Activated naive CD4-positive, alpha-beta T cell treated with anti-CD3 and anti-CD28 coated beads, Interleukin-2, amount 10 ng/mL, durations not matched to agents 5 hours and 36 hours (primary cell): ENCODE measurements around the gene PIGS. TPM values are rescaled to one million over a fixed set of nuclear protein-coding genes. Genes with fewer than 3 reads are reported as not detected.

Experiments used
- total RNA-seq, 2 experiments: library from RNA; stranded (reverse); gene quantifications; one replicate each; pipeline ENCODE4 v1.2.3, GENCODE V29; 2021

Gene PIGS
- total RNA-seq: 10 to 100 TPM; 57.2 to 59.1 TPM

DNA sequence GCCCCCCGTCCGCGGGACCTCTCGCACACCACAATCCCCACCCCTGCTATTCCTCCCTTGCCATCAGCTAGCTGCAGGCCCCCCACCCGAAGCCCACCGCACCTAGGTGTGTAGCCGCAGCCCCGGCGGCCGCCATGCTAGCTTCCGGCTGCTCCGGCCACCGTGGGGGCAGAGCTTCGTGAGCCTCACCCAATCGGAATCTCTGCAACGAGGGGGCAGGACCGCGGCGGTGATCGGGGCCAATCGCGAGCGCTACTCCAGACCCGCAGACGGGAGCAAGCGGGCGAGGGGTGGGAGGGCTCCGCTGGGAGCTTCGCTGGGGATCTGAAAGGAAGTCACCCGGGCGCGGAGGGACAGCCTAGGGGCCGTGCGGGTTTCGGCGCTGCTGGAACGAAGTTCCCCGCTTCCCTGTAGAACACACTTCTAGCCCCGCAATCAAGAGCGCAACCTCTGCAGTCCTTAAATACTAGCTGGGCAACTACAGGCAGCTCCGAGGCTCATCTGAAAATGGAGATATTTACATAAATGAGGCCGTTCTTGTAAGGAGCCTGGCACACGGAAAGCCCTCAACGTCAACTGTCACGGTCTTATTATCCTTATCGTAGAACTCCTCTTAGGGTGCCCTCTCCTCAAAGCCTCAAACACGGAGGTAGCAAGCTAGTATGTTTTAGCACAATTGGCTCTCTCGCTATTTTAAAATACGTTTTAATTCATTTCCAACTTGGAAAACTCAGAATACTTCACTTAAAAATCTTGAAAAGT lies at the start of gene PIGS:
Gene PIGS, minus strand, starts transcription at position 164 of the 762 bp plus-strand sequence. Its CDS starts 28 bp downstream, at position 136.

DNA sequence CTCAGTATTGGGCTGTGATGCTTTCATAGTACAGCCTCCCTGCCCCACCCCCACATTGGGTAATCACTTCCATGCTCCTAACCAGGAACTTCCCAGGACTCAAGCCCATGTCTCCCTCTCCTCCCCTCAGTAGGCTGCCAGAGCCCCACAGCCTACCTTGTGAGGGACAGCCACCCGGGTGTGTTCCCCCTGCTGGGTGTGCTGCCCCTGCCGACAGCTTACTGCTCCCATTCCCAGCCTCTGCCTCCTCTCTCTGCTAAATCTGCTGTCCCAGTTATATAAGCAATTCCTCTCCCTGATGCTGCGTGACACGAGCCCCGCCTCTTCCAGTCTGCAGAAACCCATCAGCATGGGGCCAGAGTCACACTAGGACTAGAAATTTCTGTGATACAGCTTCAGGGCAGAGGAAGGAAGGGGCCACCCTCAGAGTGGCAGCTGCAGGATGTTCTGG lies 42.6 kb upstream of the PIGS start, which contains the start of gene RSKR:
Gene RSKR, minus strand, starts transcription at position 255 of the 451 bp plus-strand sequence. Its CDS starts 24 bp downstream, at position 231.

DNA sequence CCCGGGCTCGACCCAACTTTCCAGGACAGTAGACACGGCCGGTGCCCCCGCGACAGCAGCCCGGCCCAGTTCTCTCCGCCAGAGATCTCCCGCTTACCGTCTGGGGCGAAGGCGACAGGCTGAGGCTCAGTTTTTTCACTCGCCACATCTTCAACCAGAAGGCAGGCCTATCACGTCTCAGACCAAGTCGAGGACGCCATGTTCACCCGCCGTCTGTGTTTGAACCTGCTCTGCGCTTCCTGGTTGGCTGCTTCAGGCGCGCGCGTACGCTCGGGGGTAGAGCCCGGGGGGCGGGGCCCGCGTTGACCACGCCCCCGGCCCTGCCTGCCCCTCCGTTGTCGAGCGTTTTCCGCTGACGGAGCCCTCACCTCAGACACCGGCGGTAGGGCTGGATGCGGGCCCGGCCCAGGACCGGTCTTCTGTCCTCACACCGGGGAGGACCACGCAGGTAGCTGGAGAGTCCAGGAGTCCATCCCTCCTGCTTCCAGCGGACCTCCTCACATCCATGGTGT lies 27.5 kb upstream of the PIGS start, which contains the start of gene SPAG5:
Gene SPAG5, minus strand, starts transcription at position 227 of the 512 bp plus-strand sequence. Its CDS starts 79 bp downstream, at position 148.

DNA sequence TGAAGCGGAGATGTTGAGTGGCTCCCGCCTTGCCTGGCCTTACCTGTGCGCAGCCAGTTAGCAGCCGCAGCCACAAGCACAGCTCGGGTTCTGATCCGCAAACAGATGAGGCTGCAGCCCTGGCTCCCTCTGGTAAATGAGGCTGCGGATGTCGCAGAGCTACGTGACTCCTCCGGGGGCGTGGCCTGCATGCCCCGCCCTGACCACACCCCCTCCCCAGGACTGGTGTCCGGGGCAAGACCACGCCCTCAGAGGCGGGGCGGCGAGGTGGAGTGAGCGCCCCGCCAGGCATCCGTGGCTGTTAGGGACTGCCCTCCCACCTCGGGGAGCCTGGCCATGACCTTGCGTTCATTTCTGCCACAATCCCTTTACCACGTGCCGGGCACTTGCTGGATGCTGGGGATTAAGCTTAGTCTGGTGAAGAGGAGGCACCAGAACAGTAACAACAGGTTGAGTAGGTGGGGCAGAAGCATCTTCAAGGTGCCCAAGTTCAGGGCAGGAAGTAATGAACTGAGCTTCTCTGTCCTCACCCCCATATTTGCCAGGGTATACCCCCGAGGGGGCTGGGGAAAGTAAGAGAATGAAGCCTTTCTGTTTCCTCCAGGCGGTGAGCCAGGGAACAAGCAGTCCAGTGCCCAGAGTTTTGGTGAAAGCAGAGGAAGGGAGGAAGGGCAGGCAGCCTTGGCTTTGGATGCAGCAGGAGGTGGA lies 5.6 kb upstream of the PIGS start, which contains the start of gene ALDOC:
Gene ALDOC, minus strand, starts transcription at position 138 of the 708 bp plus-strand sequence. CDS start 1,363 bp downstream, outside the sequence.

DNA sequence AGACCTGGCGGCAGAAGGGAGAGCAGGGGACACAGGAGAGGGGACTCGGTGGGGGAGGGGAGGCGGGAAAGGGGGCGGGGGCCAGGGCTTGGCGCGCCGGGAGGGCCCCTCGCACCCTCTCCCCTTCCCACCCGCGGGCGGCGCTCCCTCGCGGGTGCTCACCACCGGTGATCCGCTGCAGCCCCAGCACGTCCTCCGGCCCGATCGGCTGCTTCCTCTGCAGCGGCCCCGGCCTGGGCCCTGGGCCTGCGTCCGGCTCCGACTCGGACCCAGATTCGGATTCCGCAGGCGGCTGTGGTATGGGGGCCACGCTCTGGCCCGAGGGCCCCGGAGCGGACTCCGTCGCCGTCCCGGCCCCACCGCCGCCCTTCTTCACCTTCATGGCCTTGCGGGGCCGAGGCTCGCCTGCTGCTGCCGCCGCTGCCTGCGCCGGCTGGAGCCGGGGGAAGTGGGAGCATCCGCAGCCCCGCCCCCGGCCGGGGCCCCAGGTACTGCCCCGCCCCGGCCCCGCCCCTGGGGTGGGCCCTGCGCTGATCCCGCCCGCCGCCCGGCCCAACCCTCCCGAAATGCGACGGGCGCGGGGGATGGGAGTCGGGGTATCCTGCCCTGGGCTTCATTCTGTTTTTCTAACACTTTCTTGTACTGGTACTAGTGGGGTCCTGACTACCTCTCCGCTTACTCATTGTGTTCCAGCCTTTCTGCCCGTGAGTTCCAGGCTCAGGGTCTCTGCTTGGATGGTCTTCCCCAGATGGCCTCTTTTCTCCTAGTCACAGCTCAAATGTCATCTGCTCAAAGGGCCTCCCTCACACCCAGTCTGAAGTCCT lies 18.9 kb downstream of the PIGS start, which contains the start of gene UNC119:
Gene UNC119, minus strand, starts transcription at position 449 of the 824 bp plus-strand sequence. Its CDS starts 67 bp downstream, at position 382.

DNA sequence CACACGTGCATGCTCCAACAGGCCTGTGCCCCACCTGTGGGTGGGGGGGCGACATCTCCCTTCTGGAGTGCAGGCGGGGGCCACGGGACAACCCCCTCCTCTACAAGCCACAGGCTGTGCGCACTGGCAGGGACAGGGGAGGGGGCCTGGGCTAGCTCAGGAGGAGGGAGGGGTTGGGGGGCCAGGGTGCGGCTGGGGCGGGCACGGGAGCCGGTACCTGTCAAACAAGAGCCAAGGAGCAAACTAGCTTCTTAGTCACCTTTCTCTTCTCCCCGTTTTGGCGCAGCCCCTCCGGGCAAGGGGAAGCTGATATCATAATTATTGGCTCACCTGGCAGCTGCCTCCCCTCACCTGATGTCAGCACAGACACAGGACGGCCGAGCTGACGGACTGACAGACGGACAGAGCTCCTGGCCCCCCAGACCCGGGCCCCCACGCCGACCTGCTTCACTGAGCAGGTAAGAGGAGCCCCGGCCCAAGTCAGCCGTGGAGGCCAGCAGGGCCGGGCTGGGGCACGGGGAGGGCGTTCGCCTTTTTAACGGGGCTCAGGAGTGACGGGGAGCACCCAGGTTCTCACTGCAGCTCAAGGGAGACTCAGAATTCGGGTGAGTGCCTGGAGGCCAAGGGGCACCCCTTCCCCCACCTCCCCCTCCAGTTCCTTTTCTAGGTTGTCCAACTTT lies 65.2 kb downstream of the PIGS start, which contains the start of gene FOXN1:
Gene FOXN1, plus strand, starts transcription at position 363 of the 680 bp plus-strand sequence. CDS start 17,622 bp downstream, outside the sequence.

Other genes starting within 250 kb of the PIGS start
- gene IFT20, start 236.1 kb downstream of the PIGS start, total RNA-seq: 10 to 100 TPM; 25.9 to 26.0 TPM
- gene TNFAIP1, start 235.8 kb downstream of the PIGS start, total RNA-seq: 10 to 100 TPM; 21.5 to 22.0 TPM
- 10 to 100 TPM; 48.6 to 48.9 TPM for gene POLDIP2, start 214.0 kb downstream of the PIGS start, total RNA-seq
- gene SEBOX, start 206.3 kb downstream of the PIGS start, total RNA-seq: not detected
- gene VTN, start 201.2 kb downstream of the PIGS start, total RNA-seq: under 1 TPM in 1 of 2 experiments, not detected in 1; 0.14 TPM
- gene SARM1, start 199.8 kb downstream of the PIGS start, total RNA-seq: 10 to 100 TPM; 17.1 to 21.7 TPM
- gene SLC46A1, start 165.3 kb downstream of the PIGS start, total RNA-seq: 1 to 10 TPM; 1.3 to 2.2 TPM
- gene SLC13A2, start 97.9 kb downstream of the PIGS start, total RNA-seq: not detected
- not detected for gene FOXN1, start 65.2 kb downstream of the PIGS start, total RNA-seq
- 10 to 100 TPM; 54.4 to 54.5 TPM for gene UNC119, start 18.9 kb downstream of the PIGS start, total RNA-seq
- 100 to 1,000 TPM; 147 to 148 TPM for gene ALDOC, start 5.4 kb upstream of the PIGS start, total RNA-seq
- gene SPAG5, start 27.5 kb upstream of the PIGS start, total RNA-seq: 10 to 100 TPM; 92.3 to 93.3 TPM
- gene RSKR, start 42.7 kb upstream of the PIGS start, total RNA-seq: 10 to 100 TPM; 18.3 to 19.2 TPM
- gene BLTP2, start 73.6 kb upstream of the PIGS start, total RNA-seq: 100 to 1,000 TPM; 115 to 126 TPM
- gene SDF2, start 90.4 kb upstream of the PIGS start, total RNA-seq: 10 to 100 TPM; 42.3 to 43.1 TPM
- gene SUPT6H, start 90.7 kb upstream of the PIGS start, total RNA-seq: 10 to 100 TPM; 66.4 to 70.2 TPM
- gene PROCA1, start 140.4 kb upstream of the PIGS start, total RNA-seq: 1 to 10 TPM; 7.3 to 8.2 TPM
- gene RAB34, start 146.3 kb upstream of the PIGS start, total RNA-seq: 10 to 100 TPM in 1 of 2 experiments, 1 to 10 TPM in 1; 9.8 to 11.8 TPM
- gene RPL23A, start 148.5 kb upstream of the PIGS start, total RNA-seq: 1,000 to 10,000 TPM; 2,967 to 3,139 TPM
- gene TLCD1, start 154.7 kb upstream of the PIGS start, total RNA-seq: 1 to 10 TPM; 1.3 to 2.2 TPM
- 1 to 10 TPM; 7.1 to 7.4 TPM for gene NEK8, start 157.3 kb upstream of the PIGS start, total RNA-seq
- gene TRAF4, start 172.5 kb upstream of the PIGS start, total RNA-seq: 10 to 100 TPM; 46.4 to 51.9 TPM